T-cell (primary cell): ENCODE results near the gene DYNC1I1. TPM values are rescaled to one million over a fixed set of nuclear protein-coding genes. Genes with fewer than 3 reads are reported as not detected.

Experiments used
- ATAC-seq, 4 experiments: fragments of 200-7000 bp in 3 of 4; fragments of 150-1000 bp in 1 of 4; cut with Tn5 transposase; replicated peaks in 1 of 4; 1 replicate in 3 of 4; 2 replicates in 1 of 4; pipeline ENCODE4 v1.10.0; 2021; ENCODE audit warnings: moderate library complexity in 3 of 4, mild to moderate bottlenecking in 2 of 4, moderate number of reproducible peaks in 1 of 4
- CTCF ChIA-PET, 2 donors: fragments of 300-600 bp; sonication (Branson Sonifier 250); formaldehyde crosslinking; loops; one replicate each; lab custom pipeline; 2022; ENCODE audit warnings: antibody characterized with exemption in 2 of 2; lab: Charles Lee
- POLR2A ChIA-PET, 2 donors: fragments of 300-600 bp; sonication (Branson Sonifier 250); formaldehyde crosslinking; loops; one replicate each; lab custom pipeline; 2022; ENCODE audit warnings: antibody characterized with exemption in 2 of 2; lab: Charles Lee
- DNase-seq, 35 experiments: peaks; one replicate each; pipeline versions ENCODE4 v3.0.0 to v3.0.0-alpha.2; 2013 to 2023
- H3K27ac ChIP-seq: one replicate; pipeline ENCODE4 v1.5.1; 2013; ENCODE audit warnings: low read length
- H3K27me3 ChIP-seq, 2 experiments: replicated peaks in 1 of 2; 1 replicate in 1 of 2; 2 replicates in 1 of 2; pipeline versions ENCODE4 v1.6.1 to v1.7.0; 2013; ENCODE audit warnings: low read length in 1 of 2, mixed read lengths in 1 of 2; ENCODE audit not compliant: control insufficient read depth in 2 of 2, insufficient read depth in 2 of 2; ENCODE audit errors: extremely low read depth in 1 of 2
- H3K36me3 ChIP-seq, 2 donors: 1 replicate in 1 of 2; 2 replicates in 1 of 2; pipeline versions ENCODE4 v1.6.1 to v1.7.0; 2013; ENCODE audit warnings: low read length in 1 of 2; ENCODE audit not compliant: control insufficient read depth in 2 of 2, insufficient read depth in 1 of 2; ENCODE audit errors: extremely low read depth in 1 of 2
- H3K4me1 ChIP-seq, 2 experiments: 1 replicate in 1 of 2; 2 replicates in 1 of 2; pipeline versions ENCODE4 v1.6.1 to v1.7.0; 2013; ENCODE audit warnings: low read length in 2 of 2, mixed read lengths in 1 of 2; ENCODE audit not compliant: insufficient read depth in 2 of 2, control insufficient read depth in 1 of 2; ENCODE audit errors: extremely low read depth in 1 of 2
- H3K4me3 ChIP-seq, 2 donors: 1 replicate in 1 of 2; 2 replicates in 1 of 2; pipeline versions ENCODE4 v1.5.1 to v1.7.0; 2013; ENCODE audit warnings: mild to moderate bottlenecking in 2 of 2, low read length in 1 of 2, moderate library complexity in 1 of 2; ENCODE audit not compliant: control insufficient read depth in 1 of 2; ENCODE audit errors: extremely low read depth in 1 of 2
- H3K9me3 ChIP-seq: 2 replicates; pipeline ENCODE4 v1.7.0; 2013
- H3K27ac Mint-ChIP-seq, 2 donors: one replicate each; pipeline ENCODE4 v1.8.0; 2020 to 2021; ENCODE audit warnings: mild to moderate bottlenecking in 2 of 2, mixed read lengths in 2 of 2
- H3K27me3 Mint-ChIP-seq, 2 donors: one replicate each; pipeline ENCODE4 v1.8.0; 2021 to 2022; ENCODE audit warnings: mixed read lengths in 2 of 2
- H3K36me3 Mint-ChIP-seq: one replicate; pipeline ENCODE4 v1.8.0; 2021; ENCODE audit warnings: mixed read lengths
- H3K4me1 Mint-ChIP-seq, 3 donors: one replicate each; pipeline ENCODE4 v1.8.0; 2020 to 2022; ENCODE audit warnings: mixed read lengths in 3 of 3, mild to moderate bottlenecking in 1 of 3
- H3K4me3 Mint-ChIP-seq, 3 donors: one replicate each; pipeline ENCODE4 v1.8.0; 2020 to 2022; ENCODE audit warnings: mild to moderate bottlenecking in 3 of 3, mixed read lengths in 3 of 3, moderate library complexity in 3 of 3
- H3K9me3 Mint-ChIP-seq, 3 donors: one replicate each; pipeline ENCODE4 v1.8.0; 2020 to 2022; ENCODE audit warnings: mixed read lengths in 3 of 3
- WGBS: methylation state at CpG from one replicate; pipeline ENCODE4 v1.1.5; 2013; ENCODE audit warnings: missing lambda C conversion rate; ENCODE audit not compliant: insufficient coverage; 5-methylcytosine and 5-hydroxymethylcytosine counted together
- total RNA-seq, 35 experiments: library from RNA in 6 of 35; stranded (reverse) in 6 of 35; fragments of 120-200 nt in 1 of 35; gene quantifications; one replicate each; pipeline versions ENCODE4 v1.2.1 to v1.2.4 and lab custom pipeline; 2013 to 2026

Gene DYNC1I1
- total RNA-seq, 5 donors from 2014 or later (not counting 1 experiment from before 2014, with no cell fraction given) = 0.16 TPM; not detected in 4

DNA sequence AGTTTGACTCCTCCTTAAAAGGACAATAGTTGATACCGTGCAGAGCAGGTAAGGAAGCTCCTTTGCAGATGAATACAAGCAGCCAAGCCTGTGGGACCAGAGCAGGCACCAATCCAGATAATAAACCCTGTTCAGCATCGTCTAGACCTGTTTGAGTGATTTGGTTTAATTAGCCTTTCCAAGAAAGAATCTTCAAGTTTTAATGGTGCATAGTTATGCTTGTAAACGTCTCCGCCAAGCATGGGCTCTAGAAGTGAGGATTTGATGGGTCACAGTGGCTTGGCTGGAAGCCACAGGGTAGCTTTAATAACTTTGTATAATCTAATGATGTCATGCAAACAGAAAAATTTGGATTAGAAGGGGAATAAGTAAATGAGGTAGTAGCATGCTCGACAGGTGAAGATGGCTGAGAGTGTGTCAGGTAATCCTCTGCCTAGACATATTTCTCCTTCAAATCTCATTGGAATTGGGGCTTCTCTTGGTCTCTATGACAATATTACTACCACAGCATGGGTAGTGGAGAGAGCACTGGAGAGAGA lies 188.4 kb downstream of the DYNC1I1 start:
- CTCF ChIA-PET = interaction anchor here in 1 of 2 donors (0.6 kb wide), 1 partner anchor 1105 kb away, joined by 13 read pairs; no protein-coding TSS in a partner anchor

DNA sequence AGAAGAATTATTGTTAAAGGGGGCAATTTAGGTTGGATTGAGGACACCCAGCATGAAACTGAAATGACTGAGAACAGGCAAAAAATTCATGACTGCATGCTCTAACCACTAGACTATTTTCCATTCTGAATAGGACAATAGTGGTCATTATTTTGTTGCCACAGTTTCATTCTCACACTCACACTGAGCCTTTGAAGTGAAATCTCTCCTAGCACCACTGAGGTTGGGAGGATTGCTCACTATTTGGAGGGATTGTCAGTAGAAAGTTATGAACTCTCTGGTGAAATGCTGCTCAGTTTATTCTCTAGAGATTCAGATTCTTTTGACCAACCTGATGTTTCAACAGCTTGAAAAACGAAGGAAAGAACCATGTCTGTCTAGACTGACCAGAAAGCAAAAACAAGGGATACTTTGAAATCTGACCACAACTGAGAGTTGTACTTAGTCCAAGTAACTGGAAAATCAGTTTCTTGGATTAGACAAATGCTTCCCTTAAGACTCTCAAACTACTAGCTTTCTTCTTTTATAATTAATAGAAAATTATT lies 191.2 kb downstream of the DYNC1I1 start:
- H3K27me3 ChIP-seq = no peaks in the 10 kb centered on the region
- Mint-ChIP-seq H3K36me3 (no peaks in the 10 kb centered on the region), H3K9me3 (peaks cover 0 to 15% (median 4%) of the 10 kb centered on the region in 3 donors), H3K27ac (no peak overlapping the region), H3K4me1 (no peaks in the 10 kb centered on the region), H3K27me3 (peaks cover 4 to 24% of the 10 kb centered on the region in 2 donors), H3K4me3 (no peak overlapping the region)
- no peak overlapping the region for H3K4me3 ChIP-seq
- 0% methylated on average over 1 of the region's 1 CpG for WGBS
- DNase-seq (no peak), ATAC-seq (no peak)
- no peaks in the 10 kb centered on the region for H3K4me1 ChIP-seq
- no peak overlapping the region for H3K27ac ChIP-seq
- no peaks in the 10 kb centered on the region for H3K9me3 ChIP-seq
- ChIA-PET CTCF (no interaction called here), POLR2A (no interaction called here)
- H3K36me3 ChIP-seq = no peaks in the 10 kb centered on the region

More for the DNA sequence above, 188.4 kb downstream of the DYNC1I1 start:
- POLR2A ChIA-PET = no interaction called here
- Histone ChIP-seq H3K27me3 (no peaks in the 10 kb centered on the region), H3K9me3 (no peaks in the 10 kb centered on the region), H3K4me3 (no peak overlapping the region), H3K27ac (no peak overlapping the region), H3K4me1 (no peaks in the 10 kb centered on the region), H3K36me3 (no peaks in the 10 kb centered on the region)
- no peaks in the 10 kb centered on the region for H3K4me1 Mint-ChIP-seq
- H3K27me3 Mint-ChIP-seq = peaks cover 3 to 19% of the 10 kb centered on the region in 2 donors
- 69% methylated on average over 4 of the region's 5 CpGs for WGBS
- ATAC-seq = no peak
- no peak overlapping the region for H3K27ac Mint-ChIP-seq
- H3K36me3 Mint-ChIP-seq = no peaks in the 10 kb centered on the region
- no peak overlapping the region for H3K4me3 Mint-ChIP-seq
- no peak for DNase-seq
- H3K9me3 Mint-ChIP-seq = peaks cover 0 to 15% (median 4%) of the 10 kb centered on the region in 3 donors

DNA sequence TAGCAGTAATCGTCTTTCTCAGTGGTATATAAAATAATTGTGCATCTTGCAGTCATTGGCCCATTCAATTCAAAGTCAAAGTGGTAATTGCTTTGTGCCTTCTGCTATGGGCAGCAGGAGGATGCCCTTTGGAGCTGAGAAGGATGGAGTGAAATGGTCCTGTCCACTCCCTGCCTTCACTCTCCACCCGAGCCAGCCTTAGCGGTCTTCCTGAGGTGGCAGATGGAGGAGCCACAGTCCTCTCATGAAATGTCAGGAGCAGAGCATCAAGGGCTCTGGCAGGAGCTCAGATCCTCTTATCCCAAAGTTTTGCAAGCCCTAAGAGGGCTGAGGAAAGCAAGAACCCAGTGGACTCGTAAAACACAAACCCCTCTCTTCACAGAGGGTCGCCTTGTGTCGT lies 199.4 kb downstream of the DYNC1I1 start:
- DNase-seq = no peak
- Mint-ChIP-seq H3K4me3 (no peak overlapping the region), H3K9me3 (no peaks in the 10 kb centered on the region), H3K4me1 (no peaks in the 10 kb centered on the region), H3K27ac (no peak overlapping the region), H3K36me3 (no peaks in the 10 kb centered on the region), H3K27me3 (peaks cover 2 to 11% of the 10 kb centered on the region in 2 donors)
- H3K36me3 ChIP-seq = no peaks in the 10 kb centered on the region
- 93% methylated on average over 2 of the region's 6 CpGs for WGBS
- ChIA-PET POLR2A (no interaction called here), CTCF (no interaction called here)
- H3K9me3 ChIP-seq = no peaks in the 10 kb centered on the region
- H3K4me3 ChIP-seq = no peak overlapping the region
- H3K27ac ChIP-seq = no peak overlapping the region
- H3K4me1 ChIP-seq = no peaks in the 10 kb centered on the region
- ATAC-seq = no peak
- H3K27me3 ChIP-seq = no peaks in the 10 kb centered on the region

DNA sequence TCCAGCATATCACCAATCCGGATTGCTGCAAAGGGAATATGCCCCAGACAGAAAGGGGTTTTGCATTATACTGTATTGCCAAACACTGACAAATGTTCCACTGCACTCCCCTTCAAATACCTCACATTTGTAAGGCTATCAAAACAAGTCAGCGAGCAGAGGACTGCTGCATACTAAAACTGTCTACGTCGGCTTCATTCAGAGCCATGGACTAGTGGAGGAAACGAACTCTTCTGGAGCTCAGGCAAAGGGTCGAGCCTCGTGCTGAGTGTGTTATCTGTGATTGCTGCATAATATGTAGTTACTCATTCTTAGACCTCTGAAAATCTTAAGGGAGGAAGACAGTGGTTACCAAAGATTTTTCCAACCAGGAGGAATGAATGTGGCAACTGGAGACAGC lies 200.2 kb downstream of the DYNC1I1 start:
- no peaks in the 10 kb centered on the region for H3K4me1 ChIP-seq
- no peak for DNase-seq
- H3K9me3 ChIP-seq = no peaks in the 10 kb centered on the region
- POLR2A ChIA-PET = no interaction called here
- H3K4me3 Mint-ChIP-seq = no peak overlapping the region
- no peak overlapping the region for H3K27ac Mint-ChIP-seq
- H3K36me3 ChIP-seq = no peaks in the 10 kb centered on the region
- H3K36me3 Mint-ChIP-seq = no peaks in the 10 kb centered on the region
- H3K27me3 ChIP-seq = no peaks in the 10 kb centered on the region
- 0% methylated on average over 1 of the region's 7 CpGs for WGBS
- no peaks in the 10 kb centered on the region for H3K9me3 Mint-ChIP-seq
- H3K4me3 ChIP-seq = no peak overlapping the region
- H3K27ac ChIP-seq = no peak overlapping the region
- CTCF ChIA-PET = no interaction called here
- no peak for ATAC-seq
- peaks cover 1 to 6% of the 10 kb centered on the region in 2 donors for H3K27me3 Mint-ChIP-seq
- H3K4me1 Mint-ChIP-seq = no peaks in the 10 kb centered on the region

DNA sequence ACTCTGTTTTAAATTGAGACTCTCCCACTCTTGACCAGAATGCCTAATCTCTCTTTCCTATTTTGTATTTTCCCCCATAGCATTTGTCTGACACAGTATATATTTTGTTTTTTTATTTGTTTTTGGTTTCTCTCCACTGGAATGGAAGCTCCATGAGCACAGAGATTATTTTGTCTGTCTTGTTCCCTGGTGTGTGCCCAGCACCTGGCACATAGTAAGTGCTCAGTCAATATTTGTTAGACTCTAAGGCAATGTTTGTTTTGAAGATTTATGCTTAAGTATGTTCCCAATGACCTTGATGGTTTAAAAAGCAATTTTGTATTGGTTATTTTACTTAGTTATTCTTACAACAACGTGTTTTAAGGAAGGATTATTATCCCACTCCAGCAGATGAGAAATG lies 201.8 kb downstream of the DYNC1I1 start:
- no peak for DNase-seq
- no peak overlapping the region for H3K27ac ChIP-seq
- no CpG with 5 or more reads among the region's 1 CpG for WGBS
- no peaks in the 10 kb centered on the region for H3K9me3 ChIP-seq
- no peak for ATAC-seq
- no peaks in the 10 kb centered on the region for H3K36me3 ChIP-seq
- Mint-ChIP-seq H3K27ac (no peak overlapping the region), H3K4me3 (no peak overlapping the region), H3K36me3 (no peaks in the 10 kb centered on the region), H3K27me3 (peaks cover 1 to 12% of the 10 kb centered on the region in 2 donors), H3K4me1 (no peaks in the 10 kb centered on the region), H3K9me3 (no peaks in the 10 kb centered on the region)
- no peaks in the 10 kb centered on the region for H3K4me1 ChIP-seq
- no peak overlapping the region for H3K4me3 ChIP-seq
- POLR2A ChIA-PET = no interaction called here
- no peaks in the 10 kb centered on the region for H3K27me3 ChIP-seq
- CTCF ChIA-PET = no interaction called here

DNA sequence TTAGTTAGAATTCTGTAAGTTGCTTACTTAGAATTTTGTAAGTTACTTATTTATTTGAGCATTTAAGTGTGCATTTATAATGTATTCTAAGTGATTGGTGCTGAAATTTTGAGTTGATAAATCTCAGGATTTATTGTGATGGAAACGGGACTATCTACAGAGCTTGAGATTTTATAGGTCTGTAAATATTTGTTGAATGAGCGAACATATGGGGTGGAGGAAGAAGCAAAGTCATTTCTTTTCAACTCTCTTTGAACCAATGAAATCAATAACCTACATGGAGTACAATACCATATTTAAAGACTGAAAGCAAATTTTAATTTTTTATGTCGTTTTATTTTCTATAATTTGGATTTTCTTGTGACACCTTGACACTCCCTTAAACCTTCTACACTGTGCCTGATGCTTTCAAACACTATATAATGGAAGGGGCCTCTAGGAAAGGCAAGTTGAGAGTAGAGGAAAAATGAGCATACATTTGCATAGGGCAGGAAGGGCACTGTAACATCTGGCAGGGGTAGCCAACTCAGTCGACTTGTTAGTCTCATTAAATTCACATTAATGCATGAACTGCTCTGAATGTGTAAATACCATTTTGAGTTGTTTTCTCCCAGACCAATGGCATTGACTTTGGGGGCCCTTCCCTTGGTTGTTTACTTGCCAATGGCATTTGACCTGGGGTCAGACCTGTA lies 204.2 kb downstream of the DYNC1I1 start:
- Mint-ChIP-seq H3K9me3 (no peaks in the 10 kb centered on the region), H3K4me3 (no peak overlapping the region), H3K27me3 (peaks cover 0 to 6% of the 10 kb centered on the region in 2 donors), H3K27ac (no peak overlapping the region), H3K4me1 (no peaks in the 10 kb centered on the region), H3K36me3 (no peaks in the 10 kb centered on the region)
- H3K4me3 ChIP-seq = no peak overlapping the region
- H3K27ac ChIP-seq = no peak overlapping the region
- no peak for ATAC-seq
- H3K4me1 ChIP-seq = no peaks in the 10 kb centered on the region
- 80% methylated on average over 1 of the region's 4 CpGs for WGBS
- no peaks in the 10 kb centered on the region for H3K27me3 ChIP-seq
- ChIA-PET CTCF (no interaction called here), POLR2A (no interaction called here)
- H3K36me3 ChIP-seq = no peaks in the 10 kb centered on the region
- no peak for DNase-seq
- no peaks in the 10 kb centered on the region for H3K9me3 ChIP-seq
